ENCODE measurements around the gene MYB.

- TF ChIP-seq POLR2A (IDR thresholded peaks at IDR 0.05) (no peak), CTCF (IDR thresholded peaks at IDR 0.05) (no peak)
These were observed 31.8 kb downstream of the MYB start for GRCh38 chr6:135212935-135213334.
